ENCODE measurements around the gene PADI4. TPM values are rescaled to one million over a fixed set of nuclear protein-coding genes. Genes with fewer than 3 reads are reported as not detected.
"Not testable (repeated sequence)": the region's sequence is repeated elsewhere in the genome, so short reads cannot be mapped to it uniquely, and the experiment has no call there.

Gene PADI4
- total RNA-seq, 2 donors from 2014 or later = not detected

GRCh38 chr1:17316704-17317103 is 8.7 kb downstream of the PADI4 start:
- Histone ChIP-seq H3K27ac (no peak overlapping the region), H3K9me3 (no peaks in the 10 kb centered on the region), H3K36me3 (no peaks in the 10 kb centered on the region), H3K4me1 (replicated peaks) (no peaks in the 10 kb centered on the region), H3K4me3 (no peak overlapping the region), H3K27me3 (replicated peaks; ENCODE audit: insufficient read depth) (no peaks in the 10 kb centered on the region)
- 83% methylated on average over 9 of the region's 9 CpGs for WGBS
- intact Hi-C loops (cut with DNase I) = no loop called here
- no peak for DNase-seq (ENCODE audit: low spot score)
- TF ChIP-seq POLR2AphosphoS5 (IDR thresholded peaks at IDR 0.05) (no peak), POLR2A (IDR thresholded peaks at IDR 0.05) (no peak), CTCF (IDR thresholded peaks at IDR 0.05) (no peak)

- Histone ChIP-seq H3K9me3 (no peaks in the 10 kb centered on the region), H3K27ac (no peak overlapping the region), H3K4me1 (replicated peaks) (no peaks in the 10 kb centered on the region), H3K27me3 (replicated peaks; ENCODE audit: insufficient read depth) (no peaks in the 10 kb centered on the region), H3K36me3 (no peaks in the 10 kb centered on the region), H3K4me3 (no peak overlapping the region)
- intact Hi-C loops (cut with DNase I) = no loop called here
- 36% methylated on average over 6 of the region's 6 CpGs for WGBS
- no peak for TF ChIP-seq POLR2A (IDR thresholded peaks at IDR 0.05)
- TF ChIP-seq POLR2AphosphoS5 (IDR thresholded peaks at IDR 0.05) = no peak
- TF ChIP-seq CTCF (IDR thresholded peaks at IDR 0.05) = no peak
- DNase-seq (ENCODE audit: low spot score) = no peak
Measured at GRCh38 chr1:17318262-17318661, 10.3 kb downstream of the PADI4 start.

GRCh38 chr1:17319561-17320350 is 11.8 kb downstream of the PADI4 start:
- H3K4me1 ChIP-seq (replicated peaks) = no peaks in the 10 kb centered on the region
- H3K9me3 ChIP-seq = no peaks in the 10 kb centered on the region
- 94% methylated on average over 11 of the region's 11 CpGs for WGBS
- intact Hi-C loops (cut with DNase I) = no loop called here
- DNase-seq (ENCODE audit: low spot score) = no peak
- H3K27me3 ChIP-seq (replicated peaks; ENCODE audit: insufficient read depth) = no peaks in the 10 kb centered on the region
- no peak overlapping the region for H3K4me3 ChIP-seq
- no peak for TF ChIP-seq POLR2A (IDR thresholded peaks at IDR 0.05)
- no peak for TF ChIP-seq CTCF (IDR thresholded peaks at IDR 0.05)
- TF ChIP-seq POLR2AphosphoS5 (IDR thresholded peaks at IDR 0.05) = no peak
- H3K36me3 ChIP-seq = no peaks in the 10 kb centered on the region
- no peak overlapping the region for H3K27ac ChIP-seq

GRCh38 chr1:17321857-17322390 is 13.9 kb downstream of the PADI4 start:
- H3K36me3 ChIP-seq; H3K4me1 ChIP-seq (replicated peaks); intact Hi-C loops (cut with DNase I); DNase-seq (ENCODE audit: low spot score); H3K27ac ChIP-seq; H3K4me3 ChIP-seq; H3K27me3 ChIP-seq (replicated peaks; ENCODE audit: insufficient read depth); H3K9me3 ChIP-seq: not testable (repeated sequence)
- 89% methylated on average over 6 of the region's 6 CpGs for WGBS

- 85% methylated on average over 5 of the region's 5 CpGs for WGBS
- Histone ChIP-seq H3K4me3 (no peak overlapping the region), H3K36me3 (no peaks in the 10 kb centered on the region), H3K9me3 (no peaks in the 10 kb centered on the region), H3K27me3 (replicated peaks; ENCODE audit: insufficient read depth) (no peaks in the 10 kb centered on the region), H3K27ac (no peak overlapping the region), H3K4me1 (replicated peaks) (no peaks in the 10 kb centered on the region)
- TF ChIP-seq POLR2AphosphoS5 (IDR thresholded peaks at IDR 0.05) (no peak), POLR2A (IDR thresholded peaks at IDR 0.05) (no peak), CTCF (IDR thresholded peaks at IDR 0.05) (no peak)
- intact Hi-C loops (cut with DNase I) = no loop called here
- no peak for DNase-seq (ENCODE audit: low spot score)
Measured at GRCh38 chr1:17328855-17329254, 20.9 kb downstream of the PADI4 start.

All from prostate gland (tissue), 2 donors.